NOMO-1 treated with dmso at 0.1 percent for 144 hours (cell line): Measurements from ENCODE around the gene SMARCA1.

Experiments
- DNase-seq: peaks from one replicate; lab custom pipeline; 2025; ENCODE audit not compliant: unreplicated experiment; lab: John Stamatoyannopoulos, UW

SMARCA1 gene

DNA sequence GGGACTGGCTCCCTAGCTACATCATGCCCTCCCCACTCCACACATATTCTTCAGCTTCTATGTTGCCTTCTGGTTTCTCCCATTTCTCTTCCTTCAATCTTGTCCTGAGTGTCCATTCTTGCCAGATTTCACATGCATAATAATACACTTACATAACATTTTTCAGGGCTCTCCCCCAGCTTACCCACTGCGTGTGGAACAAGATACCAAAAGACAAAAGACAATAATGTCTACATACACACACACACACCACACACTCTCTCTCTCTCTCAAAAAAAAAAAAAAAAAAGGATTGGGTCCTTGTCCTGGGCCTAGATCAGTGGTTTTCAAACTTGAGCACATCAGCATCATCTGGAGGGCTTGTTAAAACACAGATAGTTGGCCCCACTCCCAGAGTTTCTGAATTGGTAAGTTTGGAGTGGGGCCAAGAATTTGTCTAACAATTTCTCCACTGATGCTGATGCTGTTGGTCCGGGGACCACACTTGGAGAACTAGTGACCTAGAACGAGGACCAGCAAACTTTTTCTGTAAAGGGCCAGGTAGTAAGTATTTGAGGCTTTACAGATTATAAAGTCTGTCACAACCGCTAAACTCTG is 6.5 kb upstream of the SMARCA1 start:
- no peak for DNase-seq

DNA sequence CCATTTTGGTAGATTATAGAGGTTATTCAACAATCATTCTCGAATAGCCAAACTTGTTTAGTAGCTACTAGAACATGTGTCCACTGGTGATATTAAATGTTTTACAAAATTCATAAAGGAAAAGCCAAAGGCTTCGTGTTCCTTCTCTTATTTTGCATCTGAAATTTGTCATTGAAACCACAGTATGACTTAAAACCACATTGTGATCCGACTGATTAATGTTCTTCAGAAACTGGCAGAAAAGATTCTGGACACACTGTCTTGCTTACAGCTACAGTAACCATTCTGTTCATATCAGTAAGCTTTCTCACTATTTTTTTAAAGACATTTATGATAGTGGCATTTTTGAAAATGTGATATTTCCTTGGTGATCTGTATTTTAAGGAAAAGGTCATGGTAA is 2.6 kb upstream of the SMARCA1 start:
- no peak for DNase-seq

DNA sequence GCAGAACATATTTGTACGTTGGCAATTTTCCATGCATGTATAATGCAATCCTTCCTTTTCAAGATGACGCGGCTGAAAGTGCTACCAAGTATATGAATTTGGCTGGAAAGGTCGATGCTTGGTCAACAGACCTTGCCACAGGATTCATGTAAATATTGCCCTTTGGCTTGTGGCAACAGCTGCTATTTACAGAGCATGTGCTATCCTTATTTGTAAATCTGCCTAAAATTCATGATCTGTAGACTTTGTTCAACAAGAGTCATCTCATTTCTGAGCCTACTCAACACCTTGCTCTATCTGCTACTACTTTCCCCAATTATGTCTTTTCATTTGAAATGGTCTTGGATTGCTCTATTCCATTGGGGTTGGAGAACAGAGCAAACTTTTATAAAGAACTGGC is 1.9 kb upstream of the SMARCA1 start:
- DNase-seq = no peak

DNA sequence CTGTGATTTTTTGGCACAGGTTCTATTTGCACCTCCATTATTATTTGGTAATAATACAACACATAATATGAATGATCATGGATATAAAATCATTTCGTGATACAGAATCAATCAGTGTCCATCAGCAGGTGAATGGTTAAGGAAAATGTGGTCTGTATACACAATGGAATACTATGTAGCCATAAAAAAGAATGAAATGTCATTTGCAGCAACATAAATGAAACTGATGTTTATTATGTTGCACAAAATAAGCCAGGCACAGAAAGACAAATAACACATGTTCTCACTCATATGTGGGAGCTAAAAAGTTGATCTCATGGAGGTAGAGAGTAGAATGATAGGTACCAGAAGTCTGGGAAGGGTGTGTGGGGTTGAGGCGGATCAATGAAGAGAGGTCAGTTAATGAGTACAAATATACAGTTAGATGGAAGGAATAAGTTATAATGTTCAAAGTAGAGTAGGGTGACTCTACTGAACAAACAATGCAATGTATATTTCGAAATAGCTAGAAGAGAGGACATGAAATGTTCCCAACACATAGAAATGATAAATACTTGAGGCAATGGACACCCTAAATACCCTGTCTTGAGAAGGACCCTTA is 1.1 kb upstream of the SMARCA1 start:
- no peak for DNase-seq

DNA sequence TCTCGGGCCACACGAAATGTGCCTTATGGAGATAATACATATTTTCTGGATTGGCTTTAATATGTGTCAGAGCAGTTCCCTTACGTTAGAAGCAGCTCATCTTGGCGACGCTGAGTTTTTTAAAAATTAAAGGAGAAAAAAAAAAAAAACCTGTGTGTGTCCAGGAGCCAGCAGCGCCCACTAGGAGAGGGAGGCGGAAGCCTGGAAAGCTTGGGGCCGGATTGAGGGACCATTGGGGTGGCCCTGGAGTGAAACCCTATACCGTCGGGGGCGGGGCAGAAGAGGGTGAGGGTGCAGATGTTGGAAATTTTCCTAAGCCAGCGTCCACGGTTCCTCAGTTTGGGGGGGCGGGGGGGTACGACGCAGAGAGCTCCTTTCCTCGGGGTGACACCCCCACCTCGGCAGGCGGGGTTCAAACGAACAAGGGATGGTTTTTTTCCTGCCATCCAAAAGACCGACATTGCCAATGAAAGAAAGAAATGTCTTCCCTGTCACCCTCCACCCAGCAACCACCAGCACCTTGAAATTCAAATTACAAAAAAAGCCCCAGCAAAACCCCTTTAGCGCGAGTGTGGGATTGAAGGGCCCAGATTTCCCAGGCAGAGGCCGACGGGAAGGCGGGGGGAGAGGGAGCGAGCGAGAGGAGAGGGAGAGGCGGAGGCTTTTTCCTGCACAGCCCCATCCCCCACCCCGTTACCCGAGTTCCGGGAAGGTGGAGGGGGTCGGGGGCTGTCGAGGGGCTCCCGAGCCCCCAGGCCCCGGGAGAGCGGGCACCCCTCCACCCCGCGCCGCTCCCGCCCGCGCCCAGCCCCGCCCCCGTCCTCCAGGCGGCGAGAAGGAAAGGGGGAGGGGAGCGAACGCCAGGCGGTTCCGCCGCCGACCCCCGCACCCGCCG is 859 bp downstream of the SMARCA1 start:
- DNase-seq = no peak

DNA sequence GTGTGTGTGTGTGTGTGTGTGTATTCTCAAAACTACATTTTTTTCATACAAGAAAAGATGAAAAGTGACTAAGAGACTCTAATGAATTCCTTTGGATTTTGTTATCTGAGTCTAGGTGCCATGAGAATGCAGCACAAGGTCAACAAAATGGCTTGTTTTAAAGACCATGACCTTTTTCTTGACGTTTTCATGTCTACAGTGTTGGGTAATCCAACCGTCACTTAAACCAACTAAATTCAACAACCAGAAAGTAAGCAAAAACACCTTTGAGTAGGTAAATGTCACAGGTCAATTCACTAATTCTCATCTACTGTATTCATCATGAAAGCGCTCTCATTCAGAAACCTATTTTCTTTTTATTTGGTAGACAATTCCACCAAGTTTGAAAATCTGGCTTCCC is 3.1 kb downstream of the SMARCA1 start:
- no peak for DNase-seq

DNA sequence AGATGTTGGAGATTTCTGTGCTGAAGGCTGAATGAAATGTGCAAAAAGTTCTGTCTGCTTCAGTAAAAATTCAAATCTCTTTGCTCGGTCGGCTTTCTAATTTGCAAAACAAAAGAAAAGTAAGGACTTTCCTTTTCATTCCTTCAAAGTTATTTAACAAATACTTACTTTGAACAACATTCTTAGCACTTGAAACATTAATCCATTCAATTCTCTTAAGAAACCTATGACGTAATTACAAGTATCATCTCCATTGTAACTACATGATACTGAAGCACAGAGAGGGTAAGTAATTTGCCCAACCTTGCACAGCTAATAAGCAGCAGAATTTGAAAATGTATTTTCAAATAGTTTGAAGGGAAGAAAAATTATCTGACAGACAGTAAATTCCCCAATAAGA is 6.9 kb downstream of the SMARCA1 start:
- DNase-seq = no peak

DNA sequence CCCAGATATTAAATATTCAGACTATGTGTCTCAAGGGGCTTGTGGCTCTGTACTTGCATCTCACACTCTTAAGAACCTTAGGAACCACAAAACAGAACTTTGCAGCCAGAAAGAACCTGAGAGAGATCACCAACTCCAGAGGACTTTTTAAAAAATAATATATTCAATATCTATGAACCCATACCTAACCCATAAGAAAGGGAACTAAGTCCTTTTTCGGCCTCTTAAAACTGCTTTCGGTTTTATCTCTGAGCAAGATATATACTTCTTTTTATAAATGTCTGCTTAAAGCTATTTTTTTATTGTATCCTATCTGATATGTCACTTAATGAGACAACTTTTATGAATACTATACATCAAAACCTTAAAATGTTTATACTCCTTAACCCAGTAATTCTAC is 10.9 kb downstream of the SMARCA1 start:
- no peak for DNase-seq

DNA sequence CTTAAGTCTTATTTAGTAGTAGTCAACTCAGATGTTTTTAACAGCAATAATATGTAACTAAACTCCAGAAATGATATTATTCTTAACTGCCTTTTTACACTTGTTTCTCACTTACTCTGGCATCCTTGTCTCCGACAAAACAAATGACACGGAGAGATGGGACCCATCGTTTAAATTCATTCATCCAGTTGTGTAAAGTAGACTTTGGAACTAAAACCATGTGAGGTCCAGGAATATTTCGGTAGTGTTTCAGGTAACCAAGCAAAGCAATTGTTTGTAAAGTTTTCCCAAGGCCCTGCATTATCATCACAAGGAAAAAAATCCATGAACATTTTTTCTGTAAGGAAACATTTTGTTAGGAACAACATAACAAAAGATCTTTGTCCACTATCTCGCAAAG is 11.6 kb downstream of the SMARCA1 start:
- DNase-seq = no peak

DNA sequence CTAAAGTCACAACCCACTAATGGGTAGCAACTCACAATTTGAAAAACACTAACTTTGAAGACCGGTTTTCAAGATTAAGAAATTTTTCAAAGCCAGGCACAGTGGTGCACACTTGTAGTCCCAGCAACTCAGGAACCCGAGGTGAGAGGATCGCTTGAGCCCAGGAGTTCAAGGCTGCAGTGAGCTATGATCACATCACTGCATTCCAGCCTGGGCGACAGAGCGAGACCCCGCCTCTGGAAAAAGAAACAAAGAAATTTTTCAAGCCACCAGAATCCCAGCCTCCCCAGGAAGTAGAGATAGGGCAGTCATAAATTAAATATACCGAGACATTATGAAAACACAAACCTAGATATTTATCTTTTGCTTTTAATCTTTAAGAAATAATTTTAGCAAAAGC is 13.0 kb downstream of the SMARCA1 start:
- DNase-seq = no peak

DNA sequence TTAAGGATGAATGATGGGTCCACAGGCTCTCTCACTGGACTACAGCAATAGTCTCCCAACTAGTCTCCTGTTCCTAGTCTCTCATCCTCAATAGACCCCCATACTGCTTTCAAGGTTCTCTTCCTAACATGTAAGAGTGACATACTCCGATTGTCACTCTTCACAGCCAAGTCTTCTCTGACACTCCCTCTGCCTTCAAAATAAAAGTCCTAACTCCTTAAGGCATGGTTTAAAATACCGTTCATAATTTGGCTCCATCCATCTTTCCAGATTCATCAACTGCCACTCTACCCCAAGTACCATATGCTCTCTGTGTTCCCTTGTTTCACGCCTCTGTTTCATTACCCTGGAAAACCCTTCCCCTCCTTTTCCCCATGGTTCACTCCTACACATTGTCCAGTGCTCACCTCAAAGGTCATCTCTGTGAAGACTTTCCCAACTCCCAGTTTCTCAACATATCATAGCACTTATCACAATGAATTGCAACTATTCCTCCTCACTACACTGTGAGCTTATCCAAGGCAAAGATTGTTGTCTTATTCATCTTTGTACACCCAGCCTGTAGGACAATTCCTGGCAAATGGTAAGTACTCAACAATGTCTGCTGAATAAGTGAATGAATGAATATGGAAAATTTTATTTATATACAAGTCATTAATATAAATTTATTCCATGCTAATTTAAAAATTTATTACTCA is 26.0 kb downstream of the SMARCA1 start:
- DNase-seq = no peak

DNA sequence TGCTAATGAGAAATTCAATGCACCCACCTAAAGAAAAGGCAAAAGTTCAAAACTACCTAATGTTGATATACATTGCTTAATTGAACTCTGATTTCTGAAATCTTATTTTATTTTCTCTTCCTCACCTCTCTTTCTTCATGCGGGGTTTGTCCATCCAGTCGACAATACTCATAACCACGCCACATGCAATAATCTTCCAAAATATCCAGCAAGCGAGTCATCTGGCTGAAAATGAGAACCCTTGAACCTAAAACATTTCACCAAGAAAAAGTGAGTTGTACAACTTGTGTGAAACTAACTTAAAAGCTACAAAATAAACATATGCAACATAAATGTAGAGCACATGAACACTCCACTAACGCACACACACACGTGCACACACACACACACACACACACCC is 26.7 kb downstream of the SMARCA1 start:
- DNase-seq = no peak

DNA sequence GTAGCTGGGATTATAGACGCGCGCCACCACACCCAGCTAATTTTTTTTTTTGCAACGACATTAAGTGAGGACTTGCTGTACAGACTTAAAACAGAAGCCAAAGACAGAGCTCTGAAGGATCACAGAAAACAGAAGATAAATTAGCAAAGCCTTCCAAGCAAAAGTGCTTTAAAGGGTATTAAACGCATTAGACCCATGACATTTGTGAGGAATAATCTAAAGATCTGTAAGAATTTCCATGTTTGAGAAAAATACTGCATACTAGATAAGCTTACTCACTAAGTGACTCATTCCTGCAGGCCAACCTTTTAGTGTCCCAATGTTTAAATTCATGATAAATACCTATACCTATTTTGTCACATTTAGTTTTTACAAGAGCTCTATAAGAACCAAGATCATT is 27.4 kb downstream of the SMARCA1 start:
- DNase-seq = no peak

DNA sequence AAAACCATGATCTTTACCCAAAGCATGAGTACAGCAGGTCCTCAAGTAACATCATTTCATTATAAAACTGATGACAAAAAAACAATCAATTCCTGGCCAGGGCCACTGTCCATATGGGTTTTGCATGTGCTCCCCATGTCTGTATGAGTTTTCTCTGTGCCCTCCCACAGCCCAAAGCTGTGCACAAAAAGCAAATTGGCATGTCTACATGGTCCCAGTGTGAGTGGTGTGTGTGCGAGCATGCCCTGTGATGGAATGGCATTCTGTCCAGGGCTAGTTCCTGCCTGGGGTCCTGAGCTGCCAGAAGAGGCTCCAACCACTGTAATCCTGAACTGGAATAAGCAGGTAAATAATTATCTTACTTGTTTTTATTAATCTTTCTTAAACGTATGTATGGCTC is 28.4 kb downstream of the SMARCA1 start:
- no peak for DNase-seq

DNA sequence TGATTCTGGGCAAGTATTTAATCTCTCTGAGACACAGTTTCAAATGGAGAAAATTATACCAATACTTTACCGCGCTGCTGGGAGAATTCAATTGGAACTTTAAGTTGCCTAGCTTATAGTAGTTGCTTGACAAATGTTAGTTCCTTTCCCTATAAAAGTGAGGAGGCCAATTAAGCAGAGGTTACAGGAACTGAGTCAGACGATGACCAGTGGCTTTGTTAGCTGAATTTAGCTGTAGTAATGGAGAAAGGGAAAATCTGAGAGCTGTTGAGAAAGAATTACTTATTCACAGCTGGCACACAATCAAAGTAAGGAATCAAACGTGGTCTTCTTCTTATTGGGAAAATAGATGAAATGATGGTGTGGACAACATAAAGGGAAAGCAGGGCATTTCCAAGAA is 29.6 kb downstream of the SMARCA1 start:
- no peak for DNase-seq

DNA sequence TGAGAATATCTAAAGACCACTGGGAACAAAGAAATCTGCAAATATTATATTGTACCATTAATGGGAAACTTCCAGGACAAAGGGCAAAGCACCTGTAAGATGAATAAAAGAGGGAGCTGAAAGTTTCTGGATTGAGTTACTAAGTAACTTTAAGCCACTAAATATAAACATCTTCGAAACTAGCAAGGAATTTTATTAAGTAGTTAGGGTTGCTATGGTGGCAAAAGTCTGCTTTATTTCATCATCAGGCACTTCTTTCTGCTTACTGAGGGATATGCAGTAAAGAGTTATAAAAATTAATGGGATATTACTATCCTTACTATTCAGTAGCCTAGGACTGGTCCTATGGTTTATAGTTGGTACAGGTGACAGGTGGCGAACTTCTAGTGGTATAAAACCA is 33.0 kb downstream of the SMARCA1 start:
- no peak for DNase-seq

DNA sequence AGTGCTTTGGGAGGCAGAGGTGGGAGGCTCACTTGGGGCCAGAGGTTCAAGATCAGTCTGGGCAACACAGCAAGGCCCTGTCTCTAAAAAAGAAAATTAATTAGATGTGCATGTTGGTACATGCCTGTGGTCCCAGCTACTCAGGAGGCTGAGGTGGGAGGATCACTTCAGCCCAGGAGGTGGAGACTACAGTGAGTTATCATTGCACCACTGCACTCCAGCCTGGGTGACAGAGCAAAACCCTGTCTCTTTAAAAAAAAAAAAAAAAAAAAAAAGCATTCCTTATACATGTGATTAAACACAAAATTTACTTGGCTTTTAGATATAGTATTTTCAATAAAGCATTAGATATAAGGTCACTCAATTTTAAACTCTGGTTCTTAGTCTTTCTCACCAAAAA is 34.9 kb downstream of the SMARCA1 start:
- DNase-seq = no peak

DNA sequence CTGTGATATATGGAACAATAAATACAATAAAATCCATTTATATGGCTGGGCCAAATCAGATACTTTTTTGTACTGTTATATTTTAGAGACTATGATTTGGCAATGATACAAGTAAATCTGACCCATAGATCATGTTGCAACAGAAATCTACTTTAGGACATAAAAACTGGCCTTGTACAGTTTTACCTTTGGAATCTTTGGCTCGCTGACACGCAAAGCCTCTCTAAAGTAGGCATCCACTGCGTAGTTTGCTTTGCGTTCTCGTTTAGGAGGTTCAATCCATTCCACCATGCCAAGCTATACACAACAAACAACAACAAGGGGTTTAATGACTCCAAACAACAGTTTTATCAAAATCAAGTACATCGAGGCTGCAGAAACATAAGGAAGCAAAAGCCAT is 42.4 kb downstream of the SMARCA1 start:
- DNase-seq = no peak

DNA sequence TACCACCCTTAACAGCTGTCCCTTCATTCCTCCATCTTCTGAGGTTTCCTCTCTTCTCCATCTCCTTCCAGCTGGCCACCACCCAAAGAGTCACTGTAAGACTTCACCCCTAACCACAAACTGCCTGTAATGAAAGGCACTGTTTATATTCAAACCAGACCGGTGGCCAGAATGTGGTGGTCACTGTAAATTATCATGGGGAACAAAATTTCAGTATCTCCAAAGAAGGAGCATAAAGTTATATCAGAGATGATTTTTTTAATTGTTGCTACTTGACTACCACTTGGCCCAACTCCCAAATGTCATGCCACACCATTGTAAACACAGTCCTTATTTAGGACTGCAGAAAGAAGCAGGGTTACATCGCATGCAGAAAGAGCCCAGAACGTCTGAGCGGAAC is 44.8 kb downstream of the SMARCA1 start:
- no peak for DNase-seq

DNA sequence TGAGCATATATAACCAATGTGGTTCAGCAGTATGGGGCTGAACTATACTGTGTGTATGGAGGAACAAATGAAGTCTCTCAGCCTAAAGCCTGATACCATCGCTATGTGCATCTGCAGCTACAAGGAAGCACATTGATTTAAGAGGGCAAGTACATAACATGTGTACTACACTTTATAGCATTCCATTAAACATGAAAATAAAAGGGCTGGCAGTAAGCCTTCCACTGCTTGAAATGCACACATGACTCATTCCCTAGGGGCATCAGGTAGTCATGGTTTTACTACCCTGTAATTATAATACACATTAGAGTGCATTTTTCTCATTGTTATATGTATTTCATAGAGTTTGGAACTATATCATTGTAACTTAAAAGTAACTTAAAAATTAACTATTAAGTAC is 51.2 kb downstream of the SMARCA1 start:
- DNase-seq = no peak

DNA sequence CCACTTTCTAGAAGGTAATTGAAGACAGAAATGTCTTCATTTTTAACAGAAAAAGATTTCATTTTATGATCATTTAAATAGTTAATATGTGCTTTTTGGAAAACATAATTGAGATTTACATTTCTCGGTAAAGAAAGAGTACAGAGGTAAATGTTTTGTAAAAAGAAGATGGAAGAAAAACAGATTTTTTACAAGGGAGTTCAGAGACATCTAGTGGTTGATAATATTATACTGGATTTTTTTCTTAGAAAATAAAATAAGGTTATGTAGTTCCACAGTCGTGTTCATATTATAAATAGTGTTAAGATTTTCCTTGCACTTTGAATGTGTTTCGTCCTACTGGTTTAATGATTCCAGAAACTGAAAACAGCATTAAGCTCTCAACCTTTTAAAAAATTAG is 60.6 kb downstream of the SMARCA1 start:
- DNase-seq = no peak
